Astrocyte of the cerebellum (primary cell): ENCODE results near the gene TBCA.

ENCODE experiments used
- DNase-seq: peaks from one replicate; pipeline ENCODE4 v3.0.0-alpha.2; 2011; ENCODE audit warnings: low read depth
- H3K4me3 ChIP-seq: 2 replicates; pipeline ENCODE4 v1.5.1; 2011; ENCODE audit warnings: mild to moderate bottlenecking, low read depth, low read length, moderate library complexity
- in situ Hi-C: cut with HindIII; loops from 2 replicates; pipeline ENCODE4 v1.10.0; 2017; ENCODE audit warnings: low sequenced_read_pairs
- TF ChIP-seq, protein P1 (sequence below): IDR thresholded peaks from 2 replicates; pipeline ENCODE4 v1.5.1; 2012; ENCODE audit warnings: low read length, low read depth, moderate library complexity, mild to moderate bottlenecking; ENCODE audit errors: missing control alignments

TBCA gene

DNA sequence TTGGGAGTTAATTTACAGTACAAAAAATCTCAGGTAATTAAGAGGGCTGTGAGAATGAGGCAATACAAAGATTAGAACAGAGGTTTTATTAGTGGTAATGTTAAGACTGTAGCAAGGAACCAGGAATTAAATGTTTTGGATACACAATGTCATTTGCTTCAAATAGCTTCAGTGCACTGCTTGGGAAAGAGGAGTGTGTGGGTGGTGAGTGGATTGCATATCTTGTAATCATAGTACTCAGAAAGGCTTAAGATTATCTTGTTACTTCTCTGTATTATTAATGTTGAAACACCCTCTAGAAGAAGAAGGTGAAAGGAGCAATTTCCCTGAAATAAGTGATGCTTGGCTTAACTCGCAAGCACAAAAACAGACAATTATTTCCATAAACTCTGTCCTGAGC, 21.0 kb upstream of the TBCA start:
- DNase-seq = no peak
- no peak overlapping the region for H3K4me3 ChIP-seq
- in situ Hi-C loops = no loop called here
- TF ChIP-seq, protein P1, sequence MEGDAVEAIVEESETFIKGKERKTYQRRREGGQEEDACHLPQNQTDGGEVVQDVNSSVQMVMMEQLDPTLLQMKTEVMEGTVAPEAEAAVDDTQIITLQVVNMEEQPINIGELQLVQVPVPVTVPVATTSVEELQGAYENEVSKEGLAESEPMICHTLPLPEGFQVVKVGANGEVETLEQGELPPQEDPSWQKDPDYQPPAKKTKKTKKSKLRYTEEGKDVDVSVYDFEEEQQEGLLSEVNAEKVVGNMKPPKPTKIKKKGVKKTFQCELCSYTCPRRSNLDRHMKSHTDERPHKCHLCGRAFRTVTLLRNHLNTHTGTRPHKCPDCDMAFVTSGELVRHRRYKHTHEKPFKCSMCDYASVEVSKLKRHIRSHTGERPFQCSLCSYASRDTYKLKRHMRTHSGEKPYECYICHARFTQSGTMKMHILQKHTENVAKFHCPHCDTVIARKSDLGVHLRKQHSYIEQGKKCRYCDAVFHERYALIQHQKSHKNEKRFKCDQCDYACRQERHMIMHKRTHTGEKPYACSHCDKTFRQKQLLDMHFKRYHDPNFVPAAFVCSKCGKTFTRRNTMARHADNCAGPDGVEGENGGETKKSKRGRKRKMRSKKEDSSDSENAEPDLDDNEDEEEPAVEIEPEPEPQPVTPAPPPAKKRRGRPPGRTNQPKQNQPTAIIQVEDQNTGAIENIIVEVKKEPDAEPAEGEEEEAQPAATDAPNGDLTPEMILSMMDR = no peak

DNA sequence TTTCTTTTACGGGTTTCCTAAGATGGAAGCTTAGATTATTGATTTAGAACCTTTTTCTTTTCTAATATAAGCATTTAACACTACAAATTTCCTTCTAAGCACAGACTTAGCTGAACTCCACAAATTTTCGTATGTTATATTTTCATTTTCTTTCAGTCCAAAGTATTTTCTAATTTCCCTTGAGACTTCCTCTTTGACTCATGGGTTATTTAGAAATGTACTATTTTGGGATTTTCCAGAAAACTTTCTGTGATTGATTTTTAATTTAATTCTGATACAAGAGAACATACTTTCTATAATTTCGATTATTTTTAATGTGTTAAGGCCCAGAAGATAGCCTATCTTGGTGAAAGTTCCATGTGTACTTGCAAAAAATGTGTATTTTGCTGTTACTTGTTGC, 19.7 kb upstream of the TBCA start:
- in situ Hi-C loops = no loop called here
- TF ChIP-seq, protein P1 = no peak
- no peak for DNase-seq
- no peak overlapping the region for H3K4me3 ChIP-seq

DNA sequence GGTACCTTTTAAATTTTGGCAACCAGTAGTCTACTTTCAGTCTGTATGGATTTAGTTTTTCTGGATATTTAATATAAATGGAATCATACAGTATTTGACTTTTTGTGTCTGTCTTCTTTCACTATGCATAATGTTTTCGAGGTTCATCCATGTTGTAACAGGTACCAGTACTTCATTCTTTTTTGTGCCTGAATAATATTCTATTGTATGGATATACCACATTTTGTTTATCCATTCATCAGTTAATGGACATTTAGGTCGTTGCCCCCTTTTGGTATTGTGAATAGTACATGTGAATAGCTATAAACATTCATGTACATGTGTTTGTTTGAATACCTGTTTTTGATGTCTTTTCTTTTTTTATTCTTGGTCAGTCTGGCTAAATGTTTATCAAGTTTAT, 19.1 kb upstream of the TBCA start:
- no peak for DNase-seq
- H3K4me3 ChIP-seq = no peak overlapping the region
- TF ChIP-seq, protein P1 = no peak
- in situ Hi-C loops = no loop called here

DNA sequence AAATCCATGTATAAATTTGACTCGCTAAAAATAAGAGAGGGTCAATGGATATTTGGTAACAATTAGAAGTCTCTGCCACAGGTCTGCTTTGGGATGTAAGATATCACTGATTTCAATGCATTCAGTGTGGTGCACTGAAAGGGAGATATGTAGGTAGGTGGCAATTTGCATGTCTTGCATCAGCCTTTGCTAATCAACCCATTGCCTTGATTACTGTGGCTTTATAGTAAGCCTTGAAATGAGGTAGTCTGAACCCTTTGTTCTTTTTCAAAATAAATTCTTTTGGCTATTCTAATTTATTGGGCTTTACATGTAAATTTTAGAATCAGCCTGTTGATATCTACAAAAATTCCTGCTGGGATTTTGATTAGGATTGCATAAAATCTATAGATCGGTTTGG, 15.8 kb upstream of the TBCA start:
- in situ Hi-C loops = no loop called here
- no peak for DNase-seq
- TF ChIP-seq, protein P1 = no peak
- no peak overlapping the region for H3K4me3 ChIP-seq

DNA sequence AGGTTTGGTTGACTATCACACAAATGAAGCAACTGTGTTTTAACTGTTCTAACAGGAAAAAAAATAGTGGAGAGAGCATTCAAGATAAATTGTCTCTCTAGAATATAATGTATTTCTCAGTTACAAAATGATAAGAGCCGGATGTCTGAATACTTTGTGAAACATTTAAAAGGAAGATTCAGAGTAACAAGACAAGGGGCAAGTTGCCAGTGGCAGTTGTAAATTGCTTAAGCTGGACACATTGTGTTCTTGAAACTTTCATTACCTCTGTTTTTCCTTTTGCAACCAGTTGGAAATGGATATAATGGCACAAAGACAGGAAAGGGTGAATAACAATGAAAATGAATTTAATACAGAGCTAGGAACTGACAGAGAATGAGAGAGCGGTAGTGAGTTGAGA, 15.2 kb upstream of the TBCA start:
- in situ Hi-C loops = no loop called here
- no peak overlapping the region for H3K4me3 ChIP-seq
- TF ChIP-seq, protein P1 = no peak
- no peak for DNase-seq

DNA sequence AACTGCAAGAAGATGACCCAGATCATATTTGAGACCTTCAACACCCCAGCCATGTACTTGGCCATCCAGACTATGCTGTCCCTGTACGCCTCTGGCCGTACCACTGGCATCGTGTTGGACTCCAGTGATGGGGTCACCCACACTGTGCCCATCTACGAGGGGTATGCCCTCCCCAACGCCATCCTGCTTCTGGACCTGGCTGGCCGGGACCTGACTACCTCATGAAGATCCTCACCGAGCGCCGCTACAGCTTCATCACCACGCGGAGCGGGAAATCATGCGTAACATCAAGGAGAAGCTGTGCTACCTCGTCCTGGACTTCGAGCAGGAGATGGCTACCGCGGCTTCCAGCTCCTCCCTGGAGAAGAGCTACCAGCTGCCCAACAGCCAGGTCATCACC, 9.1 kb upstream of the TBCA start:
- in situ Hi-C loops = no loop called here
- no peak overlapping the region for H3K4me3 ChIP-seq
- DNase-seq = no peak
- TF ChIP-seq, protein P1 = no peak

DNA sequence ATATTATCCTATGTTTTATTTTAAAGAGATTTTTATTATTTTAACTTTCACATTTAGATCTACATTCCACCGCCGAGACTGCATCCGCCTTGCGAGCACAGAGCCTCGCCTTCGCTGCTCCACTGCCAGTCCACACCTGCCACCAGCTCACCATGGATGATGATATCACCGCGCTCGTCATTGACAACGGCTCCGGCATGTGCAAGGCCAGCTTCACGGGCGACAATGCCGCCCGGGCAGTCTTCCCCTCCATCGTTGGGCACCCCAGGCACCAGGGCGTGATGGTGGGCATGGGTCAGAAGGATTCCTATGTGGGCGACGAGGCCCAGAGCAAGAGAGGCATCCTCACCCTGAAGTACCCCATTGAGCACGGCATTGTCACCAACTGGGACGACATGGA, 8.6 kb upstream of the TBCA start:
- TF ChIP-seq, protein P1 = no peak
- in situ Hi-C loops = no loop called here
- DNase-seq = no peak
- no peak overlapping the region for H3K4me3 ChIP-seq
